Hematopoietic multipotent progenitor cell treated with erythropoietin and hydrocortisone succinate and interleukin-3 and kit ligand, for 15 days (in vitro differentiated cells): ENCODE data around the gene DNAJB11.
"Not testable (repeated sequence)": the region's sequence is repeated elsewhere in the genome, so short reads cannot be mapped to it uniquely, and the experiment has no call there.

Source experiments
- DNase-seq: peaks from one replicate; pipeline ENCODE4 v3.0.0-alpha.2; 2015; ENCODE audit warnings: low spot score

Gene DNAJB11

DNA sequence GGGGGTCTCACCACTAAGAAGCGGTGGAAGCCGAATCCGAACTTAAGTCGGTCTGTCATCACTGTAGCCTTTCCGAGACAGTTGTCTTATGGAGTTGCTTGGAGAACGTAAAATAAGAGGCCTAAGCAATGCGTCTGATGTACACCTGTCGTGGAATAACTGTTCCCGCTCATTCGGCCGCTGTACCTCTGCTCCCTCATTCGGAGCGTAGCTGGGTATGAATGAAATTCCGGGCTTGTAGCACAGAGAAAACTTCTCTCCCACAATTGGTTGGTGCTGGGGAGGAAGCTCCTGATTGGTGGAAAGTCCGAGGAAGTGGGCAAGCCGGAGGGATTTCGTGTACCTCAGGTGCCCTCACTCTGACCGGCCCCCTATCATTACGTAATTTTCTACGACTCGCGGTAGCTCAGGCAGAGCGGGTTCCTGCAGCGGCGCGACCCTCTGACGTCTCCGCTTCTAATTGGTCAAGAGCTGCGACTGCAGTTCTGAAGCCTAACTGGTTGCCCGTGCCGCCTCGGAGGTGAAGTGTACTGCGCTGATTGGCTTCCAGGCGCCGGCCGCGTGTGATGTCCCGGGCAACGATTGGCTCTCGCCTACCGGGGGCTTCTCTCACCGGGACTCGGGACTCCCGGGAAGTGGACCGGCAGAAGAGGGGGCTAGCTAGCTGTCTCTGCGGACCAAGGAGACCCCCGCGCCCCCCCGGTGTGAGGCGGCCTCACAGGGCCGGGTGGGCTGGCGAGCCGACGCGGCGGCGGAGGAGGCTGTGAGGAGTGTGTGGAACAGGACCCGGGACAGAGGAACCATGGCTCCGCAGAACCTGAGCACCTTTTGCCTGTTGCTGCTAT, at the start of gene DNAJB11:
Gene DNAJB11, plus strand, starts transcription at position 625 of the 845 bp plus-strand sequence. Its CDS starts 178 bp downstream, at position 803.
- peak; percentile 99 for DNase-seq

DNA sequence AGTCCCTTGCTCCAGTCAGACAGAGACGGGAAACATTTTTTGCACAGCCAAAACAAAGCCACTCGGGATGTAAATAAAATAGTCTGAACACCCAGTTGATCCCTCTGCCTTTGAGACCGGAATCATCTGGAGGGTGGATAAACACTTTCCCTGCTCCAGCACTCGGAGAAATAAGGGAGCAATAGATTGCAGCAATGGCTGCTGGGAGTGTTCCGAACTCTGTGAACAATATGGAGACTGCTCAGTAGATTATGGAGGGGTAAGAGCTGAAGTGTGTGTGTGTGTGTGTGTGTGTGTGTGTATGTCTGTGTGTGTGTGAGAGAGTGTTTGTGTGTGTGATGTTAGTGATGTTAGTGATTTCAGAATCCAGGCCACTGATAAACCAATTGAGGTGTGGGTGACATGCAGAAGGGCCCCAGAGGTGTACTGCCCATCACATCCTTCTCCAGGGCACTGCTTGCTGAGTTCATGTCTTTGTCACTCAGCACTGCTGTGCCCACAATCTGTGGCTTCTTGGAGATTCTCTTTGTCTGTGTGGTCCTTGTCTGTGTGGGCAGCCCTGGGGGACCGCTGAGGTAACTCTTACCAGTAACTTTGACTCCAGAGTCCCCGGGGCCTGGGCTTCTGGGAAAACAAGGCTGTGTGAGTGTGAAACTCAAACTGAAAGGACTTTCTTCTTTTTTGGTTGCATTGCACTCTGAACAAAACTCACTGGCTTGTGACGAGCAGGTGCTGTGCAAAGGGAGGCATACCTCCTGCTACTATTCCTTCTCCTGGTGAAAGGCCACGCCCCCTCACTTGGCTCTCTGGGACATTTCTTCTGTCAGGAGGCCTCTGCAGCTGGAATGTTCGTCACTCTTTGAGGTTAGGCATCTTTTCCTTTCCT, 49.3 kb upstream of the DNAJB11 start:
- no peak for DNase-seq

DNA sequence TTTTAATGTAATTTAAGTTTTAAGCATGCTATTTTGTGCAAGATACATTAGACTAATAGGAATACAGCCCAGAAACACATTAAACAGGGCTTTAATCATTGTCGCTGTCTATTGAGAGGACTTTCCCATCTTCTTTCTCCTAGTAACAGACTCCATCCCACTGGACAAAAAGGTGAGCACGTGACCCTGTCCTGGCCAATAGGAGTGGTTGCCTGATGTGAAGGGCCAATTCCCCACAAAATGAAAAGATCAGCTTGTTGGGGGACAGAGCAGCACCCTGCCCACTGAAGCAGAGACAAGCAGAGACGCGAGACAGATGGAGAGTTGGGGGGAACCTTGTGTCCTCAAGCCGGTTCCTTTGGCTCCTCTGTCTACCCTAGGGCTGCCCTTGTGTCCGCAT, 47.5 kb upstream of the DNAJB11 start:
- DNase-seq, result no peak

DNA sequence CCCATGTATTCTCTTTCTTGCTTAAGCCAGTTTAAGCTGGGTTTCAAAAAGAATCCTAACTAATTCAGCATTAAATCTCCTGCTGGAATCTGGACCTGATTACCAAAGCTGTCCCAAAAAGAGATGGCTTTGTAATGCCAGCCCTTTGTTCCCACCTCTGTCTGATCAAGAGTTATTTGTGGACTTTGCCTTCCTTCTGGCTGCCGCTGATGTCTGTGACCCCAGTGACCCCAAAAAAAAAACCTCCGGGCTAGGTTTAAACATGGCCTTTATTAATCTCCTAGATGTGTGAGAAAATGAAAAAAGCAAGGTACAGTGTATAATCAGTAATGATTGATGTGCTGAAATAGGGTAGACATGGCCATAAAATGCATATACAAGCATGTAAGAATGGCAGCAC, 47.1 kb upstream of the DNAJB11 start:
- no peak for DNase-seq

- no peak for DNase-seq
Measured at GRCh38 chr3:186524616-186525015, 45.9 kb upstream of the DNAJB11 start.

DNA sequence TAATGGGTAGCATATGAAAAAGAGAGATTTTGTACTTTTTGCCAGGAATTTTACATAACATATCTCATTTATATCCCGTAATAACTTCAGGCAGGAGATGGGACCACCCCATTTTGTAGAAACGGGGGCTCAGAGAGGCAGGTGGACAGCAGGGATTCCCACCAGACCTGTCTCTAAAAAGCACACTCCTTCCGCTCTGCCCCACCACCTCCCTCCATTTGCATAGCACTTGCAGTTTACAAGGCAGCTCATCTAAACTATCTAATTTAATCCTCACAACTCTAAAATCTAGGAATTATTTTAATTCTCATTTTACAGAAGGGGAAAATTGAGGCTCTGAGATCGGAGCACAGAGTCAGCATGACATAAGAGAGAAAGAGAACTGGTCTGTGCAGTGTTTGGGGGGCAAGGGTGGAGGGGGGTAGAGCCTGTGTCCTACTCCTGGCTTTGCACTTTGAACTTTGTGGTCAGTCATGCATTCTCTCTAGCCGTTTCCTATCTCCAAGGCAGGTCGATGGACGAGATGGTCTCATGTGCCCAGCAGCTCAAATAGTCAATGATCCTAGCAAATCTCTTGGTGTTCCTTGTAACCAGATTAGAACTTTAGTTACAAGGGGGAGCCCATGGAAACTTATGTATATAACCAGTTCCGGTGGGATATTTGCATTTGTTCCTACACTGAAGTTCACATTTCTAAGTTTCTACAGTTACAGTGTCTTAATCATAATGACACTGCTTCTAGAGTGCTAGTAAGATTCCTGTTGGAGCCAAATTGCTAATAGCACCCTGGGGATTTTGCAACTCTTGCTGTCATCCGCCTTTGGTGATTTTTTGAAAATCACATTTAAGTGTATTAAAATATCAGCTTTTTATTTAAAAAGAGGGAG, 44.9 kb upstream of the DNAJB11 start:
- no peak for DNase-seq

- no peak for DNase-seq
Measured at GRCh38 chr3:186526256-186526606, 44.3 kb upstream of the DNAJB11 start.

GRCh38 chr3:186529201-186529999, 41.1 kb upstream of the DNAJB11 start:
- DNase-seq, result no peak

DNA sequence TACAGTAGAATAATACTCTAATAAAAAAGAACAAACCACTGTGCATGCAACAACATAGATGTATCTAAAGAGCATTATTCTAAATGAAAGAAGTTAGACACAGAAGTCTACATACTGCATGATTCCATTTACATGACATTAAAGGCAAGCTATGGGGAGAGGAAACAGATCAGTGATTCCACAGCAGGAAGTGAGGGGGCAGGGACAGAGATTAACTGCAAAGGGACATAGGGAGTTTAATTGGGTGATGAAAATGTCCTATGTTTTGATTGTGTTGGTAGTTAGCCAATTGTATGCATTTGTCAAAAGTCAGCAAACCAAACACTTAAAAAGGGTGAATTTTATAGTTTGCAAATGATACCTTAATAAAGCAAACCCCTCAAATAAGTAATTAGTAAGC, 40.1 kb upstream of the DNAJB11 start:
- DNase-seq, result no peak

DNA sequence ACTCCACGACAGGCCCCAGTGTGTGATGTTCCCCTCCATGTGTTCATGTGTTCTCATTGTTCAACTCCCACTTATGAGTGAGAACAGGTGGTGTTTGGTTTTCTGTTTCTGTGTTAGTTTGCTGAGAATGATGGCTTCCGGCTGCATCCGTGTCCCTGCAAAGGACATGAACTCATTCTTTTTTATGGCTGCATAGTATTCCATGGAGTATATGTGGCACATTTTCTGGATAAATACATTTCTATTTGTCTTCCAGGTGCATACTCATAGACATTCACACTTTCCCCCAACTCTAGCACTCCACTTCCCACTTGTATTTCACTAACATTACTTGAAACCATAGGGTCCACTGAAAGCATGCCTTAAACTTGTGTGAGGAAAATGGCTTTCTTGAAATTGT, 38.8 kb upstream of the DNAJB11 start:
- DNase-seq, result not testable (repeated sequence)

DNA sequence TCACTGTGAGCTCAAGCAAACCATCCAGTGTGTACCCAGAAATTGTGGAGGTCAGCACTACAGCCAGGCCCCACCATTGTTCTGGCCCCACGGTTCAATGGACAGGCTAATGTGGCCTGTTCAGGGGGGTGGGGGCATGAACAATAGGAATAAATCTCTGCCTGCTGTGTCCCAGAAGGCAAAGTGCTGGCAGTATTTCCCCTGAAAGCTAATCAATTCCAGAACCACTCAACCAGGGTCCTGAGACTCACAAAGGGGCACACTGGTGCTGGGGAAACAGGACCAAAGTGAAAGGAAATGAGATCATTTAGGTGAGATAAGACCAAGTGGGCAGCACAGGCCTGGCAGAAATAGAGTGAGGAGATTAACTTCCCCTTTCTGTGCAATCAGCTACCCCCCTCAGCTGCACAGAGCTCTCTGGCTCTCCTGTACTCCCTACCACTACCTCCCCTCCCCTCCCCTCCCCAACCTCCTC, 37.9 kb upstream of the DNAJB11 start:
- DNase-seq, result no peak

GRCh38 chr3:186534113-186534669, 36.3 kb upstream of the DNAJB11 start:
- DNase-seq, result no peak

DNA sequence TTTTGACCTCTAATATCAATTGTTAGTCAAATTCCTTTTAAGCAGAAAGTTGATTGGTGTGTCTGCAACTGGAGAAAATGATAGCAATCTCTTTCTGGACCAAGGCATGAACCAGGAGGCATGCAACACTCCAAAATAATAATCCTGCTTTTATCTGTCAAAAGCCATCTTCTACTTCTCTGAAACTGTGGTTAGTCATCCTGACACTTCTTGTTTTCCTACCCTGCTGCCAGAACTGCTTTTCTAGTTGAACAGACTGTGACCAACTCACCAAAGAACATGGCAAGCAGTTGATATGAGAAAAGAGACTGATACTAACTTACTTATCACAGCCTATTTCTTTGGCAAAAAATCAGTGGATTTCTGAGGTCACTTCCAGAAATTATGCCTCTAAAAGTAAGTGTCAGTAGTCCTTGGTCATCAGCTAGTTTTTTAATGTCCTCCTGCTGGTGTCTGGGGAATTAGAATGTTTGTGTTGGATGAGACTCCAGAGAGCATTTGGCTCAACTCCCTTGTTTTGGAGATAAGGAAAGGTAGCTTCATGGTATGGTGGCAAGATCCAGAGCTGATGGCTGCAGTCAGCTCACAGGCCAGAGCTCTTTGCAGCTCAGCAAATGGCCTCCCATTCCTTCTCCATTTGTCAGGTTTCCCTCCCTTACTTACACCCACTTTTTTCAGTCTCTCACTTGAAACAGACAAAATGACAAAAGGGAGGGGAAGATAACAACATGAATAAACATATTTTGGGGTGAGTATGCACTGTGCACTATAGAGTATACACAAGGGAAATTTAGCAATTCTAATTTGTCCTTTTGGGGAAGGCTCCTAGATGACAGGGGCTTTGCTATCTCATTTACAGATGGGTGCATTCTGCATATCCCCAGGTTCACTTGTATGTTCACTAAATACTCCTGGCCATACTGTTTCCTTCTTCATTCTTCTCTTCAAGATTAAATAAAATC, 33.4 kb upstream of the DNAJB11 start:
- DNase-seq, result no peak

DNA sequence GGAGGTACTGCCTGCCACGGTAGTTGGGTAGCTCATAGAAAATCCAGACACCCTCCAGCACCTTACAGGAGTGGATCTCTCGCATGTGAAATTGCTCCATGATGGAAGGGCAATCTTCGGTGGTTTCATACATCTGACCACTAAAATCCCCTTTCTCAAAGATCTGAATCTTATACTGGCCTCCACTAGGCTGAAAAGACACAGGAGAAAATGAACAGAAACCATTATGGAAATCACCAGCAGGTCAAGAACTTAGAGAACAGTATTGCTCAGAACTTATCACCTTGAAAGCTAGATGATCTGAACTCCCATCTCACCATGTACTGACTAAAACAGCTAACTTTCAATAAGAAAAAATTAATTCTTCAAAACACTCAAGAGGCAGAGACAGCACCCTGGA, 31.7 kb upstream of the DNAJB11 start:
- no peak for DNase-seq

GRCh38 chr3:186540221-186540834, 30.2 kb upstream of the DNAJB11 start:
- peak; percentile 84 for DNase-seq

DNA sequence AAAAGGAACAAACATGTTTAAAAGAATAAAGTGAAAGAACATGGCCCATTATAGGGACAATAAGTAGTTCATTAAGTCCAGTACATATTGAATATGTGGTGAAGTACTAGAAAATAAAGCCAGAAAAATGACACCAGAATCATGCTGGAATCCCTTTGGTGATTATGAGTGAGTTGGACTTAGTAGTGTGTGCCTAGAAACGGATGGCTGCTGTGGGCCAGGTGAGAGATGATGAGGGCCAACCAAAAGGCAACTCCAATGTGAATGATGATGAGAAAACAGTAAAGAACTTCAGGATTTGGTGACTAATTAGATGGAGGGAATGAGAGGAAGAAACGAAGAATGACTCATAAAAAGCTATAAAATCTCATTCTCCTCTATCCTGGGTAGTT, 29.7 kb upstream of the DNAJB11 start:
- DNase-seq, result no peak

DNA sequence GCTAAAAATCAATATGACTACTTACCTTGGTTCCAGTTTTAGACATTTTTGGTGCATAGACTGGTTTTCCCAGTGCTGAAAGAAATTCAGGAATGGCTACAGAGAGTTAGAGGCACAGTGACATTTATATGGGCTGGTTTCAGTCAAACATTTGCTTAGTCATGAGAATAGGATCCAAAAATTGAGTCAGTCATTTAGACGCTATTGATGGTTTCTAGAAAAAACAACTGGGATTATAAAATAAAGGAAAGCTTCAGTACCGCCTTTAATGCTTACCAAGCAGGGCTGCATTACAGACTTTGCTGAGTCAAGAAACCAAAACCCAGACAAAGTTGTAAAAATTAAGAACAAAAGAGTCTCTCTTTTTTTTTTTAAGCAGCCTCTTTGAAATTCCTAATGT, 26.2 kb upstream of the DNAJB11 start, which contains the start of gene CRYGS:
Gene CRYGS, minus strand, starts transcription at position 100 of the 400 bp plus-strand sequence. Its CDS starts 54 bp downstream, at position 46.
- no peak for DNase-seq

- DNase-seq, result no peak
Measured at GRCh38 chr3:186549497-186549896, 21.0 kb upstream of the DNAJB11 start.

- DNase-seq, result no peak
Measured at GRCh38 chr3:186551387-186551786, 19.1 kb upstream of the DNAJB11 start.
